C4-2B (cell line): ENCODE results near the gene ILF2.

ENCODE experiments used
- ZFX ChIP-seq: fragments of 450-650 bp; IDR thresholded peaks from 2 replicates; pipeline ENCODE4 v1.6.1; 2017
- TF ChIP-seq, protein P1 (sequence below): fragments of 450-650 bp; conservative IDR thresholded peaks from 2 replicates; pipeline ENCODE4 v1.5.1; 2017; ENCODE audit warnings: mild to moderate bottlenecking

DNA sequence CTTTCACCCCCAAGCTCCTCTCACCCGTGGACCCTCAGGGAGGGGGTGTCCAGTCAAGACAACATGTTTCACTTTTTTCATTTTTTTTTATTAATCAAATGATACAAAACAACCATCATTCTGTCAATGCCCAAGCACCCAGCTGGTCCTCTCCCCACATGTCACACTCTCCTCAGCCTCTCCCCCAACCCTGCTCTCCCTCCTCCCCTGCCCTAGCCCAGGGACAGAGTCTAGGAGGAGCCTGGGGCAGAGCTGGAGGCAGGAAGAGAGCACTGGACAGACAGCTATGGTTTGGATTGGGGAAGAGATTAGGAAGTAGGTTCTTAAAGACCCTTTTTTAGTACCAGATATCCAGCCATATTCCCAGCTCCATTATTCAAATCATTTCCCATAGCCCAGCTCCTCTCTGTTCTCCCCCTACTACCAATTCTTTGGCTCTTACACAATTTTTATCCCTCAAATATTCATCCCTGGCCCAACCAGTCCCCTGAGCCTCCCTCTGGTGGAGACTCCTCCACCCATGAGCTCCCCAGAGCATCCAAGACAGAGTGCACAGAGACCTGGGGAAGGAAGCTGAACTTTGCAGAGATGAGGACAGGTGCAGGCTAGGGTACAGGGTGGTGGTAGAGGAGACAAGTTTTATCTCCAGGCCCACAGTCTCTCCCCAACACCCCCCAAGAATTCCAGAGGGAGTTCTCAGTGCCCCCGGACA, 56.4 kb downstream of the ILF2 start:
- TF ChIP-seq, protein P1, sequence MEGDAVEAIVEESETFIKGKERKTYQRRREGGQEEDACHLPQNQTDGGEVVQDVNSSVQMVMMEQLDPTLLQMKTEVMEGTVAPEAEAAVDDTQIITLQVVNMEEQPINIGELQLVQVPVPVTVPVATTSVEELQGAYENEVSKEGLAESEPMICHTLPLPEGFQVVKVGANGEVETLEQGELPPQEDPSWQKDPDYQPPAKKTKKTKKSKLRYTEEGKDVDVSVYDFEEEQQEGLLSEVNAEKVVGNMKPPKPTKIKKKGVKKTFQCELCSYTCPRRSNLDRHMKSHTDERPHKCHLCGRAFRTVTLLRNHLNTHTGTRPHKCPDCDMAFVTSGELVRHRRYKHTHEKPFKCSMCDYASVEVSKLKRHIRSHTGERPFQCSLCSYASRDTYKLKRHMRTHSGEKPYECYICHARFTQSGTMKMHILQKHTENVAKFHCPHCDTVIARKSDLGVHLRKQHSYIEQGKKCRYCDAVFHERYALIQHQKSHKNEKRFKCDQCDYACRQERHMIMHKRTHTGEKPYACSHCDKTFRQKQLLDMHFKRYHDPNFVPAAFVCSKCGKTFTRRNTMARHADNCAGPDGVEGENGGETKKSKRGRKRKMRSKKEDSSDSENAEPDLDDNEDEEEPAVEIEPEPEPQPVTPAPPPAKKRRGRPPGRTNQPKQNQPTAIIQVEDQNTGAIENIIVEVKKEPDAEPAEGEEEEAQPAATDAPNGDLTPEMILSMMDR = no peak
- no peak for TF ChIP-seq ZFX
